HuH-7.5 (cell line): ENCODE results near the gene S100A8.

ENCODE experiments used
- DNase-seq: peaks from one replicate; pipeline ENCODE4 v3.0.0; 2011; ENCODE audit warnings: low spot score

Gene S100A8

GRCh38 chr1:153389973-153390879 lies 647 bp downstream of the S100A8 start:
- DNase-seq, result no peak

GRCh38 chr1:153389401-153389800 lies 1.5 kb downstream of the S100A8 start:
- no peak for DNase-seq

- no peak for DNase-seq
These were observed 3.1 kb downstream of the S100A8 start for GRCh38 chr1:153387785-153388184.

GRCh38 chr1:153387001-153387400 lies 3.9 kb downstream of the S100A8 start:
- DNase-seq, result no peak

- DNase-seq, result no peak
These were observed 4.4 kb downstream of the S100A8 start for GRCh38 chr1:153386500-153386901.

GRCh38 chr1:153384958-153385580 lies 5.8 kb downstream of the S100A8 start:
- DNase-seq, result no peak

GRCh38 chr1:153380711-153381110 lies 10.2 kb downstream of the S100A8 start:
- DNase-seq, result no peak

- no peak for DNase-seq
These were observed 11.3 kb downstream of the S100A8 start for GRCh38 chr1:153379591-153379990.

GRCh38 chr1:153375511-153375910 lies 15.4 kb downstream of the S100A8 start, which contains the start of gene S100A12:
TSS of gene S100A12 (minus strand) at chr1:153375621. CDS start at chr1:153374592, 1,029 bp downstream.
- DNase-seq, result no peak

GRCh38 chr1:153374071-153374470 lies 16.8 kb downstream of the S100A8 start:
- no peak for DNase-seq

- DNase-seq, result no peak
These were observed 18.3 kb downstream of the S100A8 start for GRCh38 chr1:153372571-153372970.

- DNase-seq, result no peak
These were observed 19.6 kb downstream of the S100A8 start for GRCh38 chr1:153371231-153371630.

- DNase-seq, result no peak
These were observed 20.7 kb downstream of the S100A8 start for GRCh38 chr1:153370146-153370545.

GRCh38 chr1:153368495-153368894 lies 22.4 kb downstream of the S100A8 start:
- no peak for DNase-seq

- DNase-seq, result no peak
These were observed 23.8 kb downstream of the S100A8 start for GRCh38 chr1:153367090-153367489.

GRCh38 chr1:153366261-153366660 lies 24.6 kb downstream of the S100A8 start:
- DNase-seq, result no peak

- DNase-seq, result no peak
These were observed 25.2 kb downstream of the S100A8 start for GRCh38 chr1:153365696-153366095.

- DNase-seq, result no peak
These were observed 25.9 kb downstream of the S100A8 start for GRCh38 chr1:153364766-153365666.

GRCh38 chr1:153364156-153364555 lies 26.7 kb downstream of the S100A8 start:
- DNase-seq, result no peak

- no peak for DNase-seq
These were observed 27.2 kb downstream of the S100A8 start for GRCh38 chr1:153363641-153364040.

GRCh38 chr1:153362187-153362775 lies 28.6 kb downstream of the S100A8 start:
- no peak for DNase-seq
